HL-60/S4 treated with retinoic acid at 250 ng/mL for 4 days and 3 days (cell line): ENCODE data around the gene GABRR2.
"Not testable (repeated sequence)": the region's sequence is repeated elsewhere in the genome, so short reads cannot be mapped to it uniquely, and the experiment has no call there.

Experiments
- in situ Hi-C: fragments of 300-500 bp; cut with MboI; formaldehyde crosslinking; loops from 2 replicates; pipeline ENCODE4 v1.7.0; 2022; ENCODE audit warnings: low sequenced_read_pairs

Gene GABRR2

DNA sequence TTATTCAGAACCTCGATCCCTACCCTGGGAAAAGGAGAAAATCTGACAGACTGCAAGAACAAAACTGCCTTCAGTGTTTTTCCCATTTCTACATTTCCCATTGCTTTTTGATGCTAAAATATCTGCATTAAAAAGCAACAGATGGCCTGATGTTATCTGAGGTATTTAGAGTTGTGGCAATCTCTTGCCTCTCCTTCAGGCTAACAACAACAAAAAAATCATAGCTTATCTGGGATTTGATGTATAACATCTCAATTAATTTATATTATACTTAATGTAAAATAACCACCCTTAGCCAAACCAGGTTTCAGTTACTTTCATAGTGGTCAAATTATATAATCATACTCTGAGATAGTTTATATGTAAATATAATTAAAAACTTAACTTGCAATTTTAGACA is 15.8 kb upstream of the GABRR2 start:
- in situ Hi-C loops, result no loop called here

DNA sequence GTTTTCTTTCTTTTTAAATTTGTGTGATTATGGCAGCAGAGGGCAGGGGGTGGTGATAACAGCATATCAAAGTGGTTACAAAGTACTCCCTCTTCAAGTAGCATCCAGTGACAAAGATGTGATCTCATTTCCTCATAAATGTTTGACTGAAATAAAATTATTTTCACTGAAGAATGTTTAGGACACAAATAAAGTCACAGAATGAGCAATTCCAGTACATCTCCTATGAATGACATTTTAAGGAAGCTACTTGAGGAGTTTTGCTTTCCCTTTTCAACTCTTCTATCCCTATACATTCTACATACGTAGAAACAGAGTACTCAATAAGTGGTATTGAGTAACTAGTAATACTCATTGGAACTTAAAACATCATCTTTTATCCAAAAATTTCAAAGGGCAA is 13.9 kb upstream of the GABRR2 start:
- in situ Hi-C loops, result no loop called here

DNA sequence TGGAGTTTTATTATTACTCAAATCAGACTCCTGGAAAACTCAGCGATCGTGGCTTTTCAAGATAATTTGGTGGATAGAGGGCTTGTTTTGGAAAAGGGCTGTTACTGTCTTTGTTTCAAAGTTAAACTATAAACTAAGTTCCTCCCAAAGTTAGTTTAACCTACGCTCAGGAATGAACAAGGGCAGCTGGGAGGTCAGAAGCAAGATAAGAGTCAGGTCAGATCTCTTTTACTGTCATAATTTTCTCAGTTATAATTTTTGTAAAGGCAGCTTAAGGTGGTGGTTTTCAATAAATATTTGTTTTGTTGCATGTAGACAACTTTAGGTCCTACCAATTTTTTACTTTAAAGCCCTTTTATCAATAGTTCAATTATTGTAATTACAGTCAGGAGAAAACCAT is 9.2 kb upstream of the GABRR2 start:
- in situ Hi-C loops, result no loop called here

DNA sequence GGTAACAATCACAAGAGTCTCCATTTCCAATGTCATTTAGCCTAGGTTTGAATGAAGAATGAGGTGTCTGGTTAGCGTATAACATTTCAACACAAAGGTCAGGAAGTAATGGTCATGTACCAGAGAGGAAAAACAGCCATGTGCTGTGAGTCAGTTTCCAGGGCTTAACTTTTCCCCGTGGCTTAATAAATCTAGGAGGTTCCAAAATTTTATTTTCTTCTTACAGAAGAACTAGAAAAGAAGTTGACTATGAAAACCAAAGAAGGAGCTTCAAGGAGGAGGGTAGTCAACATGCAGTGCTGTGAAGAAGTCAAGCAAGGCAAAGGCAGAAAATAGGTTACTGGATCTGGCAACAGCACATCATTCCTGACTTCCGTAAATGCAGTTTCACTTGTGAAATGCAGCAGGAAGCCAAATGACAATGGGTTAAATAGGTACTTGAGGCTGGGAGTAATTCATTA is 8.4 kb upstream of the GABRR2 start:
- in situ Hi-C loops, result no loop called here

DNA sequence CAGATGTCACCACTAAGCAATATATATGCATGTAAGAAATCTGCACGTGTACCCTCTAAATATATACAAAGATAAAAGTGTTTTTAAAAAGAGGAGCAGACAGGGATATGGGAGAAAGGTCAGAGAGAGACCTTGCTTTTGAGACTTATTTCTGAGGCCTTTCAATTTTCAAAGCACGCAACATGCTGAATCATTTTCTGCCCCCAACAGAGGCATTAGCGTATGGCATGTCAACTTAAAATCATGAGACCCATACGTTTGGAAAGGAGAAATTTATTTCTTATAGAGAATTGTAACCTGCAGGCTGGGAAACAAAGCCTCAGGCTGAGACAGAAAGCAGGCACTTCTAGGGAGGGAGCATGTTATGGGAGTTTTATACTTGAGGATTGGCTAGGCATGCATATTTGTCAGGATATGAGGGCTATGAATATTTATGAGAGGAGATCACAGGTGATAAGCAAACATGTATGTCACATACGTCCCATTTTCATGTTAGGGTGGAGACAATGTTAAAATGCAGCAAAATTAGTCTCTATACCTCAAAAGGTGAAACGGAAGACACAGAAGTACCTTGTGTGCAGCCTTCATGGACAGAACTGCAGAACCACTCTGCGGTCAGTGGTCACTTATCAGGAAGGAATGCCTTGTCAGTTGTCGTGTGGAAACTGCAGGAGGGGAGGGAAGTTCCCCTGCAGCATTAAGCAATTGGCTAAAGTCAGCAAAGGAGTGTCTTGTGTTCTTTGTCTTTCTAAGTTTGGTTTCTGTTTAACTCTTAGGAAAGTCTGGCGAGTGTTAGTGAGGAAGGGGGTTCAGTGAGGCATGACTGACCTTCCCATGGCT is 6.3 kb upstream of the GABRR2 start:
- in situ Hi-C loops, result no loop called here

DNA sequence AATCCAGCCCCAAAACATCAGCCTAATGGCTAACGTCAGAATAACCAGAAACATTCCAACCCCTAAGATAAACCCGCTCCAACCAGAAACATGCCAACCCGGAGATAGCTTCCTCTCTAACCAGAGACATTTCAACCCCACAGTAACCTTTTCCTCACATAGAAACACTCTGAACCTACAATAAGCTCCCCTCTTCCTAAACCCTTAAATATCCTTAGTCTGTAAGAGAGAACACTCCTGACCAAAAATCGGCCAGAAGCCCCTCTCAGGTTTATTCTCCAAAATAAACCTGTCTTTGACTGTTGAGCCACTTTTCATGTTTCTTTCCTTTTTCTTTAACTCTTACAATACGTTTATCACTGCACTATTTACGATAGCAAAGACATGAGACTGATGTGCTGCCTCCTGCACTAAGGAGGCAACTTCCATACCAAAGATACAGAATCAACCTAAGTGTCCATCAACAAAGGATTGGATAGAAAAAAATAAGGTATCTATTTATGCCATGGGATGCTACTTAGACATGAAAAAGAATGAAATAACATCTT is 5.0 kb upstream of the GABRR2 start:
- in situ Hi-C loops, result no loop called here

DNA sequence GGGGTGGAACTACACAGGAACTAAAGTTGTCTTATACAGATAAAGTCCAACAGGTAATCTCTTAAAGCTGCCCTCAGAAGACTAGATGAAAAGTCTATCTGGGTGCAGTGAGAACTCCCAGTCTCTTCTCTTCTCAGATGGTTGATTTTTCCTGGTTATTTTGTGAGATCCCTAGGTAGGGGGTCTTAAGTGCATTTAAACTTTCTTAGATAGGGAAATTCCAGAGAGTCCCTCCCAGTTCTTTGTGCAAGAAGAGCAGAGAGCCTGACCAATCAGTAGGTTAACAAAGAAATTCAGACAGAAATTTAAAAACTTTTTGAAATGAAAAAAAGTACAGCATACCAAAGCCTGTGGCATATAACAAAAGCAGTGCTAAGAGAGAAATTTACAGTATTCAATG is 2.0 kb upstream of the GABRR2 start:
- in situ Hi-C loops, result no loop called here

DNA sequence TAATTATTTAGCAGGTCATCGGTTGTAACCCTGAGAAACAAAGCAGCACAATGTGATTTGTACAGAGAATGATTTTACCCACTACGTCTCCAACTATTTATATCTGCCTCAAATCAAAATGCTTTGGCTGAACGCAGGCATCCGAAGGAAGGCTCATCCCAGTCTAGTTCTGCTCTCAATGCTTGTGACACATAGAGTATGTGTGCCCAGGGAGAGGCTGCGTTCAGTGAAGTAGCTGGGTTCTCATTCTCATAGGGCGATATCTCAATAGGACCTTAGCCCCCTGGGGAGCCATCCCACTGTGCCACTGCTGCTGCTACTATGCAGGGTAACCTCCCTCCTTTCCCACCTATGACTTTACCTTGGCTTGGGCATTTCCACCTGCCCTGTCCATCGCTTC is 407 bp downstream of the GABRR2 start:
- in situ Hi-C loops, result no loop called here

DNA sequence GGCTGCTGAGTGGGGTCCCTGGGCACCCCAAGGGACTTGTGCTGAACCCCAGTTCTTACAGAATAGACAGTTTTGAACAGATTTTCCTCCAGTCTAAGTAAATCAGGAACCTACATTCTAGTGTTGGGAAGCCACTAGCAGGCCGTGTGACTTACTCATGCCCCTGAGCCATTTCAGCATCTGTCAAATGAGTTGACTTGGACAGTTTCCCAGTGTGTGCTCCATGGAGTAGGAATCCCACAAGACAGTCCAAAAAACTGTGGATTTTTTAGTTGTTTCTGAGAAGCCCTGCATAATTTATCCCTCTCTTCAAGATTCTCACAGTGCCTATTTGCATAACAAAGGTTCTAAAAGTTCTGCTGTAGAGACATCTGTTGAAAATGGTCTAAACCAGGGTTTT is 2.1 kb downstream of the GABRR2 start:
- in situ Hi-C loops, result no loop called here

DNA sequence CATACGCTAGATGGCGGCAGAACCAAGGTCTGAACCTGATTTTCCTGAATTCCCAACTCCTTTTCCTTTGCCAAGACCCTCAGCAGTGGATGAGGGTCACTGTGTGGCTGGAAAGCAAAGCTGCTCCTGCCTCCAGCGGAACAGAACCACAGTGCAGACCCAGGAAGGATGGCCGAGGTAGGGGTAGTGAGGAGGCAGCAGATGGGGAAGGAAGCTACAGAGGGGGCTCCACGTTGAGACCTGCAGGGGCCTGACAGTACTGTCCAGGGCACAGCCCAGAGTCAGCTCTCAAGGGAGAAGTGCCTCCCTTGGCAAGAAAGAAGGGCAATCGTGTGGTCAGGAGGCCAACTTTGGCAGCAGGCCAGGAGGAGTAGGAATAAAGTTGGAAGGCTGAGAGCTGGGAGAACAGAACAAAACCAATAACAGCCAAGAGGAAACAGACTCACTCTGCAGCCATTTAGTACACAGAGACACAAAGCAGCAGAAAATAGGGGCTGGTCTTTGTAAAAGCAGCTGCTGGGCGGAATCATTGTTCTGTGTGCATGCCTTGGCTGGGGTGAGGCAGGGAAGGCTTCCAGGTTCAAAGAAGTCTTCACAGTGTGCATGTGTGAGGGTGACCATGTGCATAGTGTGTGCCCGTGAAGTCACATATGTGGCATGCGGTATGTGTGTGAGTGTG is 3.1 kb downstream of the GABRR2 start:
- in situ Hi-C loops, result no loop called here

DNA sequence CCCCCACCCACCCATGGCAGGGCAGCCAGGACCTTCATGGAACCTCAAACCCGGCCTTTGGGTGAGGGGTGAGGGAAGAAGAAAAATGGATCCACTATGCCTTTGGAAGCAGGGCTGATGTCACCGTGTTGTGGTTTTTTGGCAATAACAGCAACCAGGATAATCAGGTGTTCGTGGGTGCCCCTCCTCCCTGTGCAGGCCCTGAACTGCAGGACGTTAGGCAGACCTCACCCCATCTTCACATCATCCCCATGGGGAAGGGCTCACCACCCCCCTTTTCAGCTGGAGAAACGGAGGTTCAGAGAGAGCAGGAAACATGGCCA is 3.6 kb downstream of the GABRR2 start:
- in situ Hi-C loops, result no loop called here

DNA sequence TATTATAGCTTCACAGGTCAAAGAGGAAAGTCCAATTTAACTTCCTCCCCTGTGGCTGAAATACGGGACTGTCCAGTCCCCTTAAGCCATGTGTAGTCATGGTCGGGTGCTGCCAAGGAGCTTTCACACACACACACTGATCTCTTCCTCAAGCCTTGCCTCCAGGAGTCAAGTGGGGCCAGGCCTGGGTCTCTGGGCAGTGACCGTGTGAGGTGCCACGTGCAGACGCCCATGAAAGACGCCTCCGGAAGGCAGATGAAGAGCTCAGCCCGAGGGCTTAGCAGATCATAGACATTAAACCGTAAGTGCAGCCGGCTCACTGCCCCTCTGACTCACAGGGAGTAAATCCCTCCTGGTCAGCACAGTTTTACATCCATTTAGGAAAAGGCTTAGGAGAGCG is 4.2 kb downstream of the GABRR2 start:
- in situ Hi-C loops, result no loop called here

DNA sequence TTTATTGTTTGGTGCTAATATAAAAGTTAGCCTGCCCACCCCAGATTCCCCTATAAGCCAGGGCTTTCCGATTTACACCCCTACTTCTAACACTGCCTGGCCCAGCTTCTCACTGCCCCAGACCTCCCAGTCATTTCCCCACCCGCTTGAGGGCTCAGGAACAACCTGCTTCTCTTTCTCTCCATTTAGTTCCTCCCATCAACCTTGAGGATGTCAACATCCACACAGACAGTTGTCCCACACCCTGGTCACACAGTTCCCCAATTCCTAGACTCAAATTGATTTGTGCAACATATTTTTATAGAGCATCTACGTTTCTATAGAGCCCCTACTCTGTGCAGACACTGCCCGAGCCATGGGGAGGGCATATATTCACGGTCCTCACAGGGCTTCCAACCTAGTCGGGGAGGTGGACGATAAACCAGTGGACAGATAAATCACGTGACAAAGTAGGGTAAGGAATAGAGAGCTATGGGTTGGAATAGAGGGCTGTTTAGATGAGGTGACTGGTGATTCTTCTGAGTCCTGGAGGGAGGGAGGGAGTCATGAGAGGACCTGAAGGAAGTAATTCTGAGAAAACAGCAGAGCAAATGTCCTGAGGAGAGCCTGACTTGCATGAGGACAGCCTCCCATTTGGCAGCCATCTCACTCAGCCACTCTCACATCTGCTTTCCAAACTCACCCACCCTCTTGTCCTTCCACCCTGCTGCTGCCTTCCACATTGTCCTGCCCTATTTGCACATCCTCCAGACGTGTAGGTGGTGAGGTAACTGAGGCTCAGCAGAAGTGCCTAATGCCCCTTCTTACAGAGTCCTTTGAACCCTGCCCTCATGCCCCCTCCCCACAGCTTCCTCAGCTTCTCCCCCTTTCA is 6.3 kb downstream of the GABRR2 start:
- in situ Hi-C loops, result no loop called here

DNA sequence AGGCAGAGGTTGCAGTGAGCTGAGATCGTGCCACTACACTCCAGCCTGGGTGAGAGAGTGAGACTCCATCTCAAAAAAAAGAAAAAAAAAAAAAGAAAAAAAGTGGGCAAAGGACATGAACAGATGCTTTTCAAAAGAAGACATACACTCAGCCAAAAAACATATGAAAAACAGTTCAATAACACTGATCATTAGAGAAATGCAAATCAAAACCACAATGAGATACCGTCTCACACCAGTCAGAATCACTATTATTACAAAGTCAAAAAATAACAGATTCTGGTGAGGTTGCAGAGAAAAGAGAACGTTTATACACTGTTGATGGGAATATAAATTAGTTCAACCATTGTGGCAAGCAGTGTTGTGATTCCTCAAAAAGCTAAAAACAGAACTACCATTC is 10.6 kb downstream of the GABRR2 start:
- in situ Hi-C loops, result not testable (repeated sequence)

DNA sequence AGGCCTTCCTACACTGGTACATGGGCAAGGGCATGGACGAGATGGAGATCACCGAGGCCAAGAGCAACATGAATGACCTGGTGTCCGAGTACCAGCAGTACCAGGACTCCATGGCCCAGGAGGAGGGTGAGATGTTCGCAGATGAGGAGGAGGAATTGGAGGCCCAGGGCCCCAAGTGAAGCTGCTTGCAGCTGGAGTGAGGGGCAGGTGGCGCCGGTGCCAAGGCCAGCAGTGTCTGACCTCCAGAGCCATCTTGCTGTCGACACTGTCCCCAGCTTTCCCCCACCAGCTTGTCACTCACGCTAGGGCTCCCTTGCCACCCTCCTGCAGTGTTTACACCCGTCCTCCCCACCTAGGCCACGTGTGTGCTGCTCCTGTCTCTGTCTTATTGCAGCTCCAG is 12.2 kb downstream of the GABRR2 start:
- in situ Hi-C loops, result no loop called here

DNA sequence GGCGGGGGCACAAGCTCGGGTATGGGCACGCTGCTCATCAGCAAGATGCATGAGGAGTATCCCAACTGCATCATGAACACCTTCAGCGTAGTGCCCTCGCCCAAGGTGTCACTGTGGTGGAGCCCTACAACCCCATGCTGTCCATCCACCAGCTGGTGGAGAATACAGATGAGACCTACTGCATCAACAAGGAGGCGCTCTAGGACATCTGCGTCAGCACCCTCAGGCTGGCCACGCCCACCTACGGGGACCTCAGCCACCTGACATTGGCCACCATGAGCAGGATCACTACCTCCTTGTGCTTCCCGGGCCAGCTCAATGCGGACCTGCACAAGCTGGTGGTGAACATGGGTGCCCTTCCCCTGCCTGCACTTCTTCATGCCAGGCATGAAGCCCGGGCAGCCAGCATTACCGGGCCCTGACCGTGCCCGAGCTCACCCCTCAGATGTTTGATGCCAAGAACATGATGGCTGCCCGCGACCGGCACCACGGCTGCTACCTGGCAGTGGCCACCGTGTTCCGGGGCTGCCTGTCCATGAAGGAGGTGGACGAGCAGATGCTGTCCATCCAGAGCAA is 12.8 kb downstream of the GABRR2 start:
- in situ Hi-C loops, result no loop called here

DNA sequence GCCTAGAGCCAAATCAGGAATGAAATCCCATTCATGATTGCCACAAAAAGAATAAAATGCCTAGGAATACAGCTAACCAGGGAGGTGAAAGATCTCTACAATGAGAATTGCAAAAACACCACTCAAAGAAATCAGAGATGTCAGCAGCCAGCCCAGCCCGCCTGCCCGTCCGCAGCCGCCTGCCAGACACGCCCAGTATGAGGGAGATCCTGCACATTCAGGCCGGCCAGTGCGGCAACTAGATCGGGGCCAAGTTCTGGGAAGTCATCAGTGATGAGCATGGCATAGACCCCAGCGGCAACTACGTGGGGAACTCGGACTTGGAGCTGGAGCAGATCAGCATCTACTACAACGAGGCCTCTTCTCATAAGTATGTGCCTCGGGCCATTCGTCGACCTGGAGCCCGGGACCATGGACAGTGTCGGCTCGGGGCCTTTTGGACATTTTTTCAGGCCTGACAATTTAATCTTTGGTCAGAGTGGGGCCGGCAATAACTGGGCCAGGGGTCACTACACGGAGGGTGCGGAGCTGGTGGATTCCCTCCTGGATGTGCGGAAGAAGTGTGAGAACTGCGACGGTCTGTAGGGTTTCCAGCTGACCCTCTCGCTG is 13.4 kb downstream of the GABRR2 start:
- in situ Hi-C loops, result no loop called here

DNA sequence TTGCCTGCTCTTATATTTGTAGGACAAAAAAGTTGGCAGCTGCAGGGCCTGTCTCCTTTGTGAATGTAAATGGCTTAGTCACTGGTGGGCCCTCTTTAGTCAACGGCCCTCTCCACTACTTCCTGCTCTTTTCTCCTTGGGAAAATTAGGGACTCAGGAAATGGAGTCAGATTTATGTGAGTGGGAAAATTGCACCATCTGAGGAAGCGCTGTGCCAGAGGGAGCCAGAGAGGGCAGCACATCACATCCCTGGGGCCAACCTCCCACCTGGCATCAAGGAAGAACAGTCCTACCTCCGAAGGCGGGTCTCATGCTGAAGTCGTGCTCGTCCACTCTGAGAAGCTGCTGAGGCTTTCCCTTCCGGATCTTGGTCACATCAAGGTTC is 15.6 kb downstream of the GABRR2 start:
- in situ Hi-C loops, result no loop called here

DNA sequence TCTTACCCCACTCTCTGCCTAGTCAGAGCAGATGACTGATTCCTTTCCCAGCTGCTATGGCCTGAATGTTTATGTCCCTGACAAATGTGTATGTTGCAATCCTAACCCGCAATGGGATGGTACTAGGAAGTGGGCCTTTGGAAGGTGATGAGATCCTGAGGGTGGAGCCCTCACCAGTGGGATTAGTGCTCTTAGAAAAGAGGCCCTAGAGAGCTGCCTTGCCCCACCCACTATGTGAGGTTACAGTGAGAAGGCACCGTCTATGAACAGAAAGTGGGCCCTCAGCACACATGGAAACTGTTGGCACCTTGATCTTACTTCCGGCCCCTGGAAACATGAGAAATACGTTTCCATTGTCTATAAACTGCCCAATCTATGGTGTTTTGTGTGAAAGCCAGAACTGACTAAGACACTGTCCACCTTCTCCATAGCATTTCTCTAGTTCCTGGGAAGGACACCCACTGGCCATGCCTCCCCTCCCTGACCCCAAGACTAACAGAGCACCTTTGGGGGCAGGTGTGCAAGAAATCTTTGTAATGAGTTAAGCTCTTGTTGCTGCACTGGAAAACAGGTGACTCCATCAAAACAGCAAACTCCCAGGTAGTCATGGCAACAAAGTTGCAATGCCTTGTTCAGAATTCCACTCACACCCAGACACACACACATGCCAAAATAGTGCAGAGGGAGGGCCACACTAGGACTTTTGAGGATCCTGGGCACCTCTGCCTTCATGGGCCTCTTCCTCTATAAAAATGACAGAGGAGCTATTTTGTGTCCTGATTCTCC is 16.2 kb downstream of the GABRR2 start:
- in situ Hi-C loops, result no loop called here
